ENCODE data around the gene KIFBP. TPM values are rescaled to one million over a fixed set of nuclear protein-coding genes. Genes with fewer than 3 reads are reported as not detected.

Gene KIFBP
- total and polyA plus RNA-seq, 9 of the 15 experiments (the other 6 are each of a cell fraction or from before 2014, with no cell fraction given), result 5.6 to 23.2 (median 14.8) TPM

- TF ChIP-seq ZNF24 (IDR thresholded peaks at IDR 0.05) (peak; percentile 11; the same call in 1 of the 2 replicates), ZNF507 (tag; conservative IDR thresholded peaks at IDR 0.05) (no peak), EWSR1 (IDR thresholded peaks at IDR 0.05; ENCODE audit: borderline replicate concordance, low read depth, partially characterized antibody) (no peak), JUN (IDR thresholded peaks at IDR 0.05; ENCODE audit: borderline replicate concordance, low read depth, low read length) (no peak; the same call in 1 of the 2 replicates), JUN (CRISPR knock-in tag; IDR thresholded peaks at IDR 0.05; ENCODE audit: borderline replicate concordance) (peak; percentile 13; the same call in 1 of the 2 replicates), CSDE1 (IDR thresholded peaks at IDR 0.05) (no peak; a peak in 1 of 4 replicates), CEBPB (tag; IDR thresholded peaks at IDR 0.05) (no peak), SUPT5H (IDR thresholded peaks at IDR 0.05) (peak; percentile 98), SMAD1 (IDR thresholded peaks at IDR 0.05; ENCODE audit: low read depth, low read length, partially characterized antibody) (peak; percentile 91), SMARCC2 (IDR thresholded peaks at IDR 0.05; ENCODE audit: low read depth) (0 out of 2 replicates have a peak, but pooled peaks have one; percentile 62), ZSCAN32 (CRISPR knock-in tag; IDR thresholded peaks at IDR 0.05) (no peak), ELF1 (tag; IDR thresholded peaks at IDR 0.05) (peak; percentile 98), ZNF780A (CRISPR knock-in tag; IDR thresholded peaks at IDR 0.05) (no peak), ZSCAN29 (IDR thresholded peaks at IDR 0.05) (0 out of 2 replicates have a peak, but pooled peaks have one; percentile 4), PPARD (CRISPR knock-in tag; IDR thresholded peaks at IDR 0.05) (no peak), FOXK2 (conservative IDR thresholded peaks at IDR 0.05 in 1 of 2, IDR thresholded peaks at IDR 0.05 in 1 of 2; ENCODE audit: low read depth in 2 of 2) (peak; percentile 93 to 95), RB1 (IDR thresholded peaks at IDR 0.05; ENCODE audit: low read depth) (peak; percentile 26), C11orf30 (IDR thresholded peaks at IDR 0.05; ENCODE audit: low read depth) (peak; percentile 90), ZFPM2 (CRISPR knock-in tag; IDR thresholded peaks at IDR 0.05) (no peak), ZBTB8A (IDR thresholded peaks at IDR 0.05; ENCODE audit: partially characterized antibody) (no peak), WHSC1 (IDR thresholded peaks at IDR 0.05; ENCODE audit: low read length) (no peak), ZNF699 (CRISPR knock-in tag; IDR thresholded peaks at IDR 0.05; ENCODE audit: insufficient replicate concordance) (no peak)
- TF ChIP-seq, protein P1, sequence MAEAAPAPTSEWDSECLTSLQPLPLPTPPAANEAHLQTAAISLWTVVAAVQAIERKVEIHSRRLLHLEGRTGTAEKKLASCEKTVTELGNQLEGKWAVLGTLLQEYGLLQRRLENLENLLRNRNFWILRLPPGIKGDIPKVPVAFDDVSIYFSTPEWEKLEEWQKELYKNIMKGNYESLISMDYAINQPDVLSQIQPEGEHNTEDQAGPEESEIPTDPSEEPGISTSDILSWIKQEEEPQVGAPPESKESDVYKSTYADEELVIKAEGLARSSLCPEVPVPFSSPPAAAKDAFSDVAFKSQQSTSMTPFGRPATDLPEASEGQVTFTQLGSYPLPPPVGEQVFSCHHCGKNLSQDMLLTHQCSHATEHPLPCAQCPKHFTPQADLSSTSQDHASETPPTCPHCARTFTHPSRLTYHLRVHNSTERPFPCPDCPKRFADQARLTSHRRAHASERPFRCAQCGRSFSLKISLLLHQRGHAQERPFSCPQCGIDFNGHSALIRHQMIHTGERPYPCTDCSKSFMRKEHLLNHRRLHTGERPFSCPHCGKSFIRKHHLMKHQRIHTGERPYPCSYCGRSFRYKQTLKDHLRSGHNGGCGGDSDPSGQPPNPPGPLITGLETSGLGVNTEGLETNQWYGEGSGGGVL (CRISPR knock-in tag; IDR thresholded peaks at IDR 0.05), result no peak
- TF ChIP-seq, protein P2, sequence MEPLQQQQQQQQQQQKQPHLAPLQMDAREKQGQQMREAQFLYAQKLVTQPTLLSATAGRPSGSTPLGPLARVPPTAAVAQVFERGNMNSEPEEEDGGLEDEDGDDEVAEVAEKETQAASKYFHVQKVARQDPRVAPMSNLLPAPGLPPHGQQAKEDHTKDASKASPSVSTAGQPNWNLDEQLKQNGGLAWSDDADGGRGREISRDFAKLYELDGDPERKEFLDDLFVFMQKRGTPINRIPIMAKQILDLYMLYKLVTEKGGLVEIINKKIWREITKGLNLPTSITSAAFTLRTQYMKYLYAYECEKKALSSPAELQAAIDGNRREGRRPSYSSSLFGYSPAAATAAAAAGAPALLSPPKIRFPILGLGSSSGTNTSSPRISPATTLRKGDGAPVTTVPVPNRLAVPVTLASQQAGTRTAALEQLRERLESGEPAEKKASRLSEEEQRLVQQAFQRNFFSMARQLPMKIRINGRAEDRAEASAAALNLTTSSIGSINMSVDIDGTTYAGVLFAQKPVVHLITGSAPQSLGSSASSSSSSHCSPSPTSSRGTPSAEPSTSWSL (CRISPR knock-in tag; IDR thresholded peaks at IDR 0.05; ENCODE audit: borderline replicate concordance), result no peak
- TF ChIP-seq, protein P3, sequence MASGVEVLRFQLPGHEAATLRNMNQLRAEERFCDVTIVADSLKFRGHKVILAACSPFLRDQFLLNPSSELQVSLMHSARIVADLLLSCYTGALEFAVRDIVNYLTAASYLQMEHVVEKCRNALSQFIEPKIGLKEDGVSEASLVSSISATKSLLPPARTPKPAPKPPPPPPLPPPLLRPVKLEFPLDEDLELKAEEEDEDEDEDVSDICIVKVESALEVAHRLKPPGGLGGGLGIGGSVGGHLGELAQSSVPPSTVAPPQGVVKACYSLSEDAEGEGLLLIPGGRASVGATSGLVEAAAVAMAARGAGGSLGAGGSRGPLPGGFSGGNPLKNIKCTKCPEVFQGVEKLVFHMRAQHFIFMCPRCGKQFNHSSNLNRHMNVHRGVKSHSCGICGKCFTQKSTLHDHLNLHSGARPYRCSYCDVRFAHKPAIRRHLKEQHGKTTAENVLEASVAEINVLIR (CRISPR knock-in tag; IDR thresholded peaks at IDR 0.05), result peak; percentile 89
Measured at GRCh38 chr10:68955832-68956532, 32.6 kb upstream of the KIFBP start, which contains the start of gene DDX21 (continued).

All from K562 (cell line).